Measurements from ENCODE around the gene CYP3A7.
"Not testable (repeated sequence)": the region's sequence is repeated elsewhere in the genome, so short reads cannot be mapped to it uniquely, and the experiment has no call there.

CYP3A7 gene

DNA sequence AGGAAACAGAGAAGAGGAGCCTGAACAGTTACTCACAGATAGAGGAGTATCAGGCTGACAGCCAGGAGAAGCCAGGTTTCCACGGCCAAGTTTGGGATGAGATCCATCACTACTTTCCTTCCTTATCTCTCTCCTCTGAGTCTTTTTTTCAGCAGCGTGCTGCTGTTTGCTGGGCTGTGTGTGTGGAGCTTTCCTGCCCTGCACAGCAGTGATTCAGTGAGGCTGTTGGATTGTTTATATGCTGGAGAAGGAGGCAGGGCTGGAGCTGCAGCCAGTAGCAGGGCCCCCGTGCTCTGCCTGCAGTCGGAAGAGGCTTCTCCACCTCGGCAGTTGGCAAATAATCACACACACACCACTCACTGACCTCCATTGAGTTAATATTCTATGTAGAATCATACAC lies at the start of gene CYP3A7:
Gene CYP3A7 (minus strand): TSS at position 210 of the 400 bp plus-strand sequence. CDS start 103 bp downstream, at position 107.
- no peak for DNase-seq

DNA sequence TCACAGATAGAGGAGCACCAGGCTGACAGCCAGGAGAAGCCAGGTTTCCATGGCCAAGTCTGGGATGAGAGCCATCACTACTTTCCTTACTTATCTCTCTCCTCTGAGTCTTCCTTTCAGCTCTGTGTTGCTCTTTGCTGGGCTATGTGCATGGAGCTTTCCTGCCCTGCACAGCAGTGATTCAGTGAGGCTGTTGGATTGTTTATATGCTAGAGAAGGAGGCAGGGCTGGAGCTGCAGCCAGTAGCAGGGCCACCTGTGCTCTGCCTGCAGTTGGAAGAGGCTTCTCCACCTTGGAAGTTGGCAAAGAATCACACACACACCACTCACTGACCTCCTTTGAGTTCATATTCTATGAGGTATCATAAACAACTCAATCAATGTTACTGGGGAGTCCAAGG lies 49.0 kb upstream of the CYP3A7 start, which contains the start of gene CYP3A4:
Gene CYP3A4 (minus strand): TSS at position 178 of the 400 bp plus-strand sequence. CDS start 103 bp downstream, at position 75.
- DNase-seq, result no peak

DNA sequence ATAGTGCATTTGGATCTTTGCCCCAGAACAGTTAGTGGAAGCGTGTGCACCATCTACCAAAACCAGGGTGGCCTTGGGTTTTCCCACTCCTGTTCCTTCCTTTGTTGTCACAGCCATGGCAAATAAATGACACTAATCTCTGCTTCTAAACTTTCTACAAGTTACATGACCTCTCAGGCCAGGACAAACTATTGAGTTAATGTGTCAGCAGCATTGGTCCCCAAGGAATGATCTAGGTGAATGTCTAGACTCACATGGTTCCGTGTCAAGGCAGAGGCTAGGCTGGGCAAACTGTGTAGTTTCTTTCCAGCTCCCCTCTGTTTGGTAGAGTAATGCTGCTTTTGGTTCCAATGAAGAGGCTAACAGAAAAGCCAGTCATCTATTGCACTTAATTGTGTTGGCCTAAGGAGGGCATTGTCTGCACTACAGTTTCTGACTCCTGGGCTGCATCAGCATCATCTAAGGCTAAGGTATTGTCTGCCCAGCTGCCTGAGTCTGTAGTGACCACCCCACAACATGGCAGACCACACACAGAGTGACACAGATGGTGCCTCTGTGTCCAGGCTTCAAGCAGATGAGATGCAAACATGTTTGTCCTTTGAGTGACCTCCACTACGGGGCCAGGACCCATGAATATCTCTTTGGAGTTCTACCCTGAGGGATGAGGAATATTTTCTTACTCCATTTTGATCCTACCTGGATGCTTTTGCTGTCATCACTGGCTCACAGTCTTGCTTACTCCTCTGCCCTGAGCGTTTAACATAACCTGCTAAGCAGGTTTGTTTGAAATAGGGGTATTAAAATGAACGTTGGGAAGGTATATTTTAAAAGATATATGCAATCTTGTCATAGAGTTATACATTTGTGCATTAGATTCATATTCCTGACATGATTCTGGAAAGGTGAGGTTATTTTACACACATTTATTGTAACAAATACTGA lies 47.3 kb upstream of the CYP3A7 start:
- DNase-seq, result no peak

DNA sequence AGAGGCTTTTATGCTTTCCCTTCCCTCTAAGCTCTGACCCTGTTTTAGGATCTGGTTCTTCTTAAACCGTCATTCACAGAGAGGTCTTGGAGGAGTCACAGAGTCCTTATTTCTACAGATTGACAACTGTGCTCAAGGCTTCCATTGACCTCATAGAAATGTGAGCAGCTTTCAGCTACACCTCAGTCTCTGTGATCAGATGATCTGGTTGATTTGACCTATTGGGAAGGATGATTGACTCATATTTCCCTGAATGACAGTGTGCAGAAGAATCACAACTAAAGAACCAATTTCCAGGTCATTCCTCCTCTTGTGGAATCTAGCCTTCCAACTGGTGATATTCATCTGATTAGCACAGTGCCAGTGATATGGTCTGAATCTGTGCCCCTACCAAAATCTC lies 45.6 kb upstream of the CYP3A7 start:
- no peak for DNase-seq

DNA sequence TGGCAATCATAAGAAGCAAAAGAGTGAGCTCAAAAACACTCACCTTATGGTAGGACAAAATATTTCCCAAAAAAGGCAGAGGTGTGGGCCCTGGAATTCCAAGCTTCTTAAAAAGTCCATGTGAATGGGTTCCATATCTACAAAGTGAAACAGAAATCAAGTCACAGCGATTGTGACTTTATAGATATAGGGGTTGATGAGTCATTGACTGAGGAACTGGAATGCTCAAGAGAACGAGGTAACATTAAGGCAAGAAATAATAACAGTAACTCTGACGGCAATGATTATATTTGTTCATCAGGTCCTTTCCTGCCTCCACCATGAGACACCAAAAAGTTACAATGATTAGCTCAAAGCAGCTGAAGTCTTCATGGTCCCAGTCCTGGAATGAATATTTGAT lies 45.0 kb upstream of the CYP3A7 start:
- DNase-seq, result no peak

DNA sequence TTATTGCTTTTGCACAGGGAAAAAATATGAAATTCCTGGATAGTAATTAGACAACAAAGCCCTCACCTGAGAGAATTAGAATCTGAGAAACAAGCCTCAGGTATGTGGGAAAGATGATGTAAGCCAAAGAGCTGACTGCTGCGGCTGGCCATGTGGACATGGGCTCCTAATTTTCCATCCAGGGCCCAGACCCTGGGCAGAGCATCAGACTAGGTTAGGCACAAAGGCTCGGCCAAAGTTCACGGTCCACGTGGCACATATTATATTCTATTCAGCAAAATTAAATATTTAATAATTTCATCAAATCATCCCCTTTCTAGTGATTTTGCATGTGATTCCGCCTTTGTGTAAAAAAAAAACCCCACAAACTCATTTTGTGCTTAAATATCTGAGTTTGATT lies 43.9 kb upstream of the CYP3A7 start:
- no peak for DNase-seq

DNA sequence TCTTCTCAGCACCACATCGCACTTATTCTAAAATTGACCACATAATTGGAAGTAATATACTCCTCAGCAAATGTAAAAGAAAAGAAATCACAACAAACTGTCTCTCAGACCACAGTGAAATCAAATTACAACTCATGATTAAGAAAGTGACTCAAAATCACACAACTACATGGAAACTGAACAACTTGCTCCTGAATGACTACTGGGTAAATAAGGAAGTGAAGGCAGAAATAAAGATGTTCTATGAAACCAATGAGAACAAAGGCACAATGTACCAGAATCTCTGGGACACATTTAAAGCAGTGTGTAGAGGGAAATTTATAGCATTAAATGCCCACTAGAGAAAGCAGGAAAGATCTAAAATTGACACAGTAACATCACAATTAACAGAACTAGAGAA lies 38.4 kb upstream of the CYP3A7 start:
- DNase-seq, result not testable (repeated sequence)

DNA sequence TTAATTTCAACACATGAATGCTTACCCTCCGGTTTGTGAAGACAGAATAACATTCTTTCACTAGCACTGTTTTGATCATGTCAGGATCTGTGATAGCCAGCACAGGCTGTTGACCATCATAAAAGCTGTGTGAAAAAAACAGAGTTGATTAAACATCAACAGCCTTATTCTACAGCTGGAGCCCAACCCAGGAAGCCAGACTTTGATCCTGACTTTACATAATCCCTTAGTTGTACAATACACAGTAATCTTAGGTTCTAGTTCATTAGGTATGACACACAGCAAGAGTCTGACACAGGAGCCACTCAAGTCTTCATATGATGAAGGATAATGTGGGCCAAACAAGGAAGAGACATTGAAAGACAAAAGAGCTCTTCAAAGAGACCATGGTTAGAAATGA lies 37.6 kb upstream of the CYP3A7 start:
- DNase-seq, result no peak

DNA sequence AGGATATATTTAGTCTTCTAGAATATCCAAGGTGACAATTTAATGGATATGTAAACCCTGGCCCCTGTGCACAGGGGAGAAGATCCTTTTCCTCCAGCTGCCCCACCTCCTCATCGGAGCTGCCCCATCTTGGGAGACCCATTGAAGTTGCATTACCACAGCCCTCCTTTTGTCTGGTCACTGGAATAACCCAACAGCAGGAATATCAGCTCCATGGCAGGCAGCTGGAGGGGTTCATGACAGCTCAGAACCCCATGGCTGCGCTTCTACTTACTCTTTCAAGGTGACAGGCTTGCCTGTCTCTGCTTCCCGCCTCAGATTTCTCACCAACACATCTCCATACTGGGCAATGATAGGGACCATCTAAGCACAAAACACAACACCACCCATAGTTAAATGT lies 34.5 kb upstream of the CYP3A7 start:
- not testable (repeated sequence) for DNase-seq

DNA sequence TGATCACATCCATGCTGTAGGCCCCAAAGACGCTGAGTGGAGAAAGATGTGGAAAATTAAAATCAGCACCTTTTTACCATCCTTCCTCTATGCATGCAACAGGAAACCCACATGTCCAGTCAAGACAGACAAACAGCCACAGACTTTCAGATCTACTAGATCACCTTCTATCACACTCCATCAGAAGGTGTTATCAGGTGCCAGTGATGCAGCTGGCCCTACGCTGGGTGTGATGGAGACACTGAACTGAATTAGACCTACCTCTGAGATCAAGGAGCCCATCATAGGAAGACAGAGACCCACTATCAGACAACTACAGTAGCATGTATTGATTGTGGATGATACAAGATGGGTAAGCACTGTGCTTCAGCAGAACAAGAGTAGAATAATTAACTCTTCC lies 33.5 kb upstream of the CYP3A7 start:
- no peak for DNase-seq

DNA sequence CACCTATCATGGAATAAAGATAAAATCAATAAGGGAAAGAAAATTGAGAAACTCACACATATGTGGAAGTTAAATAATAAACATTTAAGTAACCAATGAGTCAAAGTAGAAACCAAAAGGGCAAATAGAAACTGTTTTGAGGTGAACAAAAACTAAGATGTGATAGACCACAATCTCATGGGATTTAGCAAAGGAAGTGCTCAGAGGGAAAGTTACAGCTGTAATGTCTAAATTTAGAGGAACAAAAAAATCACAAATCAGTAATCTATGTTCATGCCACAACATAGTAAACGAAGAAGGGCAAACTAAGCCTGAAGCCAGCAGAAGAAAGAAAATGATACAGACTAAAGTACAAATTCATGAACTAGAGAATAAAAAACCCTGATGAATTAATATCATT lies 32.7 kb upstream of the CYP3A7 start:
- DNase-seq, result no peak

DNA sequence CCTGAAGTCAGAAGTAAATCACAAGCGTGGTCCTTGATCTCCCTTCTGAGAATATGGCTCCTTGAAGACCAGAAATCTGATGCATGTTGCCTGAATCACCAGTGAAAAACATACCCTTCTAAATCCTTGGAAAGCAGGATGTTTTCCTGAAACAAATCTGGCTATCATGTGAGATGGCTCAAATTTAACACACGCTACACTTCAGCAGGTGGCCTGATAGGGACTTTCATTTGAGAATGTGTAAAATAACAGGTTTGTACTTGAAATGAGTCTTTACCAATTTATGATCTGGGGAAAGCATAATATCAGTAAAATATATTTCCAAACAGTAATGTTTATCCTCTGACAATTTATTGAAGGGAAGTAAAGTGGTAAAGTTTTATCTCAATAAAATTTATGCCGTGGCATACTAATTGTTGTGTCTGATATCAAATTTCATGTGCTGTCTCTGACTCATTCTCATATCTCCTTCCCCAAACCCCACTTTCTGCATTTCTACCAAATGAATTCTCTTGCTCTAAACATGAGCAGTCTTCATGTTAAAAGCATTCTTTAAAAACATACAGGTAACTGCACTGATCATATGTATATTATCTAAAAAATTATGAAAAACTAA lies 31.6 kb upstream of the CYP3A7 start:
- no peak for DNase-seq

DNA sequence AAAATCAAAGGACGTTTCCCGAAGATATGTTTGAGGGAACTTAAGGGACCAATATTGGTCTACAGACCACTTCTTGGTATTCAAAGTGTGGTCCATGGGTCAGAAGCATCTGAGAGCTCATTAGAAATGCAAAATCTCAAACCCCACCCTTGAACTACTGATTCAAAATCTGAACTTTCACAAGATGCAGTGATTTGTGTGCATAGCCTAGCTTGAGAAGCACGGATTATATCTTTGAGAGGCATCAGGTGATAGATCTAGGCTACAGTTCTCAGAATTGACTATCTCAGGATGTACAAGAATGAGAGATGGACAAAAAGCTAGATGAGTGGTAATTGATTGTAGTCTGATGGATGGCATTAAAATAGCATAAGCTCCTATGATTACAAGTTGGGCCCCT lies 29.5 kb upstream of the CYP3A7 start:
- no peak for DNase-seq

DNA sequence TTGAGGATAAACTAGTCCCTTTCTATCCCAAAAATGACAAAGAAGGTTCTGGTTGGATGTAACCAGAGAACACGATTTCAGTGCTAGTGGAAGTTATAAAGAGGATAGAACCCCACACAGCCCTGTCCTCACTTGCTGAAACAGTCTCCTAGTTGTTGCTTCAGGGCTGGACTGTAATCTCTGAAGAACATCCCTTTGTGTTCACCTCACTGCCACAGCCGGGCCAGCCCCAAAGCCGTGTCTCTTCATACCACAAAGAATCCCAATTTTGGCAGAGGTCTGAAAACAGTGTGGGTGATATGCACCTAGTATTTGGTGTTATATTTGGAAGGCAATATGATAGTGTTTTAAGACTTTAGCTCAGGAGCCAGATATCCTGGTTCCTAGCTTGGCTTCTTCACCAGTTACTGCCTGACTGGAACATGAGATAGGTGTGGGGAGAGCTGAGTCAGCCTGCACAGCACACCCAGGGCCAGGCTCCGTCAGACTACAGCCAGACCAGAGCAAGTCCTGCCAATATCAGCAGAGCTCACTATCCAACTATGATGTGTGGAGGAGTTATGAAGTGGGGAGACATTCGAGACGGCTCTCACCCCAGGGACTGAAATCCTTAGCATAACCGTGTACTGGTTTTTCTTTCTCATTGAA lies 27.8 kb upstream of the CYP3A7 start:
- DNase-seq, result no peak

DNA sequence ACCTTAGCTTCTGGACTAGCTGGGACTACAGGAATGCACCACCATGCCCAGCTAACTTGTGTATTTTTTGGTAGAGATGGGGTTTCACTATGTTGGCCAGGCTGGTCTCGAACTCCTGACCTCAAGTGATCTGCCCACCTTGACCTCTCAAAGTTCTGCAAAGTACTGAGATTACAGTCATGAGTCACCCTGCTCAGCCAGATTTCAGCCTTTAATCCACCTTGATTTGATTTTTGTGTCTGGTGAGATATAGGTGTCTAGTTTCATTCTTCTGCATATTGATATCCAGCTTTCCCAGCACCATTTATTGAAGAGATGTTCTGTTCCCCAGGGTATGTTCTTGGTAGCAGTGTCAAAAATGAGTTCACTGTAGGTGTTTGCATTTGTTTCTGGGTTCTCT lies 20.1 kb upstream of the CYP3A7 start:
- DNase-seq, result no peak

DNA sequence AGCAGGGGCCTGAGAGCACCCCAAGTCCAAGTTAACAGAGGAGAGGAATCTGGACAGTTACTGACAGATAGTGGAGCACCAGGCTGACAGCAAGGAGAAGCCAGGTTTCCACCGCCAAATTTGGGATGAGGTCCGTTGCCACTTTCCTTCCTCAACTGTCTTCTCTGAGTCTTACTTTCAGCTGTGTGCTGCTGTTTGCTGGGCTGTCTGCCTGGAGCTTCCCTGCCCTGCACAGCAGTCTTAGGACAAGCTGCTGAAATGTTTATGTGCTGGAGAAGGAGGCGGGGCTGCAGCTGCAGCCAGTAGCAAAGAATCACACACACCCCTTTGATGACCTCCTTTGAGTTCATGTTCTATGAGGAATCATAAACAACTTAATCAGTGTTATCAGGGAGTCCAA lies 17.4 kb upstream of the CYP3A7 start:
- DNase-seq, result no peak

DNA sequence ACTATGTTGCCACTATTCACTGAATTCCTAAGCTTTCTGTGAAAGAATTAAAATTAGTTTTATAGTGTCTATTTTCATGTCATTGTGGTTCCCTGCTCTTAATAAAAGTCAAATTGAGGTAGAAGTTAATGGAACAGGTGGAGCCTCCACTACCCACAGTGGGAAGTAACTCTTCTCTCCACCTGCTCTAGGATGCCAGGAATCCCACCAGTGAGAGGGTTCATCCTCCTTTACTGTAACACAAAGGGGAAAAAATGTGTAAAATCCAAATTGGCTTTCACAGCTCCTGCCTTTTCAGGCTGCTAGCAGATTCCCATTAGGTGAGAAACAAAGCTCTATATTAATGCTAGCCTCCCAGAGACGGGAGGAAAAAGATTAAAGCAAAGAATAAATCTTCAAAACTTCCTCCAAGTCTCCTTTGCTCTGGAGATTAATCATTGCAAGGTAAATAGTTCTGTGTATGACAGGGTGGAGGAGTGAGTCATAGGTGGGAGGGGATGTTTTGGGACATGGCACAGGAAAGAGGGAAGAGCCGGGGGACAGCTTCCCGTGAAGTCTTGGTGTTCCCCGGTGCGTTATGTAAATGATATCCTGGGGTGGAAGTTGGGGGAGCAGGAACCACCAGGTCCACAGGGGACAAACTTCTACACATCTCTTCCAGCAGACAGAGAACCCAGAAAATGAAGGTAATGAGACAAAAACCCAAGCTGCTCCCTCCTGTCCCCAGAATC lies 16.5 kb upstream of the CYP3A7 start:
- not testable (repeated sequence) for DNase-seq

DNA sequence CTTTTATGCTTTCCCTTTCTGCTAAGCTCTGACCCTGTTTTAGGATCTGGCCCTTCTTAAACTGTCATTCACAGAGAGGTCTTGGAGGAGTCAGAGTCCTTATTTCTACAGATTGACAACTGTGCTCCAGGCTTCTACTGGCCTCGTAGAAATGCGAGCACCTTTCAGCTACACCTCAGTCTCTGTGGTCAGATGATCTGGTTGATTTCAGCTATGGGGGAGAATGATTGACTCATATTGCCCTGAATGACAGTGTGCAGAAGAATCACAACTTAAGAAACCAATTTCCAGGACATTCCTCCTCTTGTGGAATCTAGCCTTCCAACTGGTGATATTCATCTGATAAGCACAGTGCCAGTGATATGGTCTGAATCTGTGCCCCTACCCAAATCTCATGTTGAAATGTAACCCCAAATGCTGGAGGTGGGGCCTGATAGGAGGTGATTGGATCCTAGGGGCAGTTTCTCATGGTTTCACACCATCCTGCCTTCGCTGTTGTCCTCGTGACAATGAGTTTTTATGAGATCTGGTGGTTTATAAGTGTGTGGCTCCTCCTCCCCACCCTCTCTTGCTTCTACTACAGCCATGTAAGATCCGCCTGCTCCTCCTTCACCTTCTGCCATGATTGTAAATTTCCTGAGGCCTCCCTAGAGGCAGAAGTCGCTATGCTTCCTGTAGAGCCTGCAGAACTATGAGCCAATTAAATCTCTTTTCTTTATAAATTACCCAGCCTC lies 14.0 kb upstream of the CYP3A7 start:
- no peak for DNase-seq

DNA sequence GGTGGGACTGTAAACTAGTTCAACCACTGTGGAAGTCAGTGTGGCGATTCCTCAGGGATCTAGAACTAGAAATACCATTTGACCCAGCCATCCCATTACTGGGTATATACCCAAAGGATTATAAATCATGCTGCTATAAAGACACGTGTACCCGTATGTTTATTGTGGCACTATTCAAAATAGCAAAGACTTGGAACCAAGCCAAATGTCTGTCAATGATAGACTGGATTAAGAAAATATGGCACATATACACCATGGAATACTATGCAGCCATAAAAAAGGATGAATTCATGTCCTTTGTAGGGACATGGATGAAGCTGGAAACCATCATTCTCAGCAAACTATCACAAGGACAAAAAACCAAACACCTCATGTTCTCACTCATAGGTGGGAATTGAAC lies 11.9 kb upstream of the CYP3A7 start:
- not testable (repeated sequence) for DNase-seq

DNA sequence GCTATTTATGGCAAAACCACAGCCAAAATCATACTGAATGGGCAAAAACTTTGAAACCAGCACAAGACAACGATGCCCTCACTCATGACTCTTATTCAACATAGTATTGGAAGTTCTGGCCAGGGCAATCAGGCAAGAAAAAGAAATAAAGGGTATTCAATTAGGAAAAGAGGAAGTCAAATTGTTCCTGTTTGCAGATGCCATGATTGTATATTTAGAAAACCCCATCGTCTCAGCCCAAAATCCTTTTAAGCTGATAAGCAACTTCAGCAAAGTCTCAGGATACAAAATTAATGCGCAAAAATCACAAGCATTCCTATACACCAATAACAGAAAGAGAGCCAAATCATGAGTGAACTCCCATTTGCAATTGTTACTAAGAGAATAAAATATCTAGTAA lies 10.4 kb upstream of the CYP3A7 start:
- not testable (repeated sequence) for DNase-seq

DNA sequence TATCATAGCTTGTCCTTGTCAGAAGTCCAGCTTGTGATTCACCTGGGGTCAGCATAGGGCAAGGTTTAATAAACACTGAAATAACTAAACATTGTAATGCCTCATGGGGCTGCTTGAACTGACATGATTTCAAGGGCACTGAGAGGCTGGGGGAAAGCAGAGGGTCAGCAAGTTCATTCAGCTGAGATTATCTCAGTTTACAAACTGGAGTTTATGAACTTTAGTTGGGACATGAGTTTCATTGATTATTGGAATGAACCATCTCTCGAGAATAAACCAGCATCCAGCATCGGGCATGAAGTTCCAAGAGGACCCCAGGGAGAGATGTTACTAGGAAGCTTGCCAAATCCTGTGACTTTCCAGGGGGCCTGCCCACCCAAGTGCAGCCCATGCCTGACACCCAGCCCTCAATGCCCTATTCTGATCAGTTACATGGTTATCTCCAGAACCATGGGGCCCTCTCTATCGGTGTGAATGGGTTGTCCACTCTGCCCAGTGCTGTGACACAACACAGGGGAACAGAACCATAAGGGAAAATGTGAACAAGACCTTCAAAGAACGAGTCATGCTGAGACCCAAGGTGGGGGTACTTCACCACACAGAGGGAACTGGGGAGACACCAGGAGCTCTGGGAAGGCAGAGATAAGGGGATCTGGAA lies 7.9 kb upstream of the CYP3A7 start:
- DNase-seq, result no peak

DNA sequence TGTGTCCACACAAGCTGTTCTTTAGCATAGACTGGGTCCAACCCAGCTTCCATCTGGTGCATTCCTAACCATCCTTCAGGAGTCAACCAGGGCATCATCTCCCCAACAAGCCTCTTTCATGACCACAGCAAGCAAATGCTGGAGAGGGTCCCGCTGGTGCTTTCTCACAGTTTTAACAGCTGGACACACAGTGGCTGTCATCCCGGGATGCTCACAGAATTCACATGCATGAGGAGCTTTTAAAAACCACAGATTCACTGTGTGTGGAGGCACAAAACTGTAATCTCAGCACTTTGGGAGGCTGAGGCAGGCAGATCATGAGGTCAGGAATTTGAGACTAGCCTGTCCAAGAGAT lies 6.4 kb upstream of the CYP3A7 start:
- no peak for DNase-seq

Measured in CD4-positive, alpha-beta T cell treated with Interleukin-21 for 1 hour (primary cell).